HepG2 (cell line): ENCODE measurements around the gene TMEM143. TPM values are rescaled to one million over a fixed set of nuclear protein-coding genes. Genes with fewer than 3 reads are reported as not detected.

Experiments
- ATAC-seq: fragments of 200-7000 bp; cut with Tn5 transposase; 3 replicates; pipeline ENCODE4 v1.9.1; 2020; ENCODE audit warnings: mild to moderate bottlenecking, moderate library complexity
- BruUV-seq: library from RNA; stranded (reverse); fragments of 400-500 nt; replicated peaks from 2 replicates; lab custom pipeline; 2021; lab: Mats Ljungman, UMichigan
- CTCF ChIA-PET: fragments of 300-600 bp; formaldehyde crosslinking; extraction: SDS; loops from one replicate; lab custom pipeline; 2021; ENCODE audit warnings: low total read pairs, inconsistent platforms, low intra/inter-chr PET ratio; lab: Yijun Ruan, JAX
- POLR2A ChIA-PET: fragments of 350-600 bp; sonication (Branson Sonifier 250); formaldehyde crosslinking; loops from one replicate; lab custom pipeline; 2020; ENCODE audit warnings: antibody characterized with exemption, inconsistent platforms; lab: Yijun Ruan, JAX
- DNase-seq: peaks from one replicate; pipeline ENCODE4 v3.0.0-alpha.2; 2015; ENCODE audit warnings: low spot score
- FAIRE-seq: peaks from 3 replicates; lab custom pipeline; 2011; peaks lifted over from hg19 to GRCh38; lab: Jason Lieb, UNC
- H2AFZ ChIP-seq: one replicate; pipeline ENCODE4 v1.6.1; 2011; ENCODE audit warnings: low read length, inconsistent platforms
- H3K27ac ChIP-seq: fragments of 300-600 bp; 3 replicates; pipeline ENCODE4 v1.8.0; 2011; ENCODE audit warnings: mixed run types, mild to moderate bottlenecking, mixed read lengths, low read length, inconsistent platforms; ENCODE audit not compliant: insufficient read depth; ENCODE audit errors: extremely low read length
- H3K27me3 ChIP-seq, 2 experiments: fragments of 200-600 bp in 1 of 2; 2 replicates in 1 of 2; 3 replicates in 1 of 2; pipeline versions ENCODE4 v1.6.0 to v1.8.0; 2011; ENCODE audit warnings: low read length in 2 of 2, mild to moderate bottlenecking in 2 of 2, moderate library complexity in 2 of 2, inconsistent platforms in 1 of 2; ENCODE audit not compliant: insufficient read depth in 2 of 2, control insufficient read depth in 1 of 2
- H3K36me3 ChIP-seq, 2 experiments: fragments of 200-600 bp in 1 of 2; replicated peaks in 1 of 2; 2 replicates in 1 of 2; 3 replicates in 1 of 2; pipeline versions ENCODE4 v1.5.1 to v1.8.0; 2011; ENCODE audit warnings: low read length in 2 of 2, inconsistent platforms in 1 of 2; ENCODE audit not compliant: insufficient read depth in 2 of 2, control insufficient read depth in 1 of 2
- H3K4me1 ChIP-seq: 2 replicates; pipeline ENCODE4 v1.5.1; 2012; ENCODE audit warnings: low read length, inconsistent platforms; ENCODE audit not compliant: insufficient read depth
- H3K4me2 ChIP-seq: 2 replicates; pipeline ENCODE4 v1.6.0; 2011; ENCODE audit warnings: low read depth, low read length, inconsistent platforms
- H3K4me3 ChIP-seq, 3 experiments: fragments of 200-600 bp in 1 of 3; sonication (generic), shearing (Covaris generic) in 1 of 3; replicated peaks in 1 of 3; 2 replicates each; pipeline ENCODE4 v1.5.1; 2011 to 2016; ENCODE audit warnings: low read length in 3 of 3, inconsistent platforms in 2 of 3, low read depth in 2 of 3, mild to moderate bottlenecking in 2 of 3, control low read depth in 1 of 3, mixed read lengths in 1 of 3; ENCODE audit not compliant: insufficient read depth in 1 of 3
- H3K79me2 ChIP-seq: one replicate; pipeline ENCODE4 v1.6.1; 2011; ENCODE audit warnings: low read length, inconsistent platforms; ENCODE audit not compliant: insufficient read depth
- H3K9ac ChIP-seq: 2 replicates; pipeline ENCODE4 v1.6.0; 2011; ENCODE audit warnings: mild to moderate bottlenecking, low read depth, low read length, inconsistent platforms; ENCODE audit not compliant: insufficient read depth
- H3K9me3 ChIP-seq: 2 replicates; pipeline ENCODE4 v1.5.1; 2012; ENCODE audit warnings: mild to moderate bottlenecking, low read length
- H4K20me1 ChIP-seq: 2 replicates; pipeline ENCODE4 v1.6.0; 2011; ENCODE audit warnings: inconsistent platforms, mild to moderate bottlenecking, low read length, moderate library complexity; ENCODE audit not compliant: insufficient read depth
- BHLHE40 ChIP-seq: IDR thresholded peaks from 2 replicates; pipeline ENCODE4 v1.6.1; 2011; ENCODE audit warnings: low read length, improper control_type of control experiment
- BRD4 ChIP-seq: sonication (generic); formaldehyde crosslinking; IDR thresholded peaks from 2 replicates; pipeline ENCODE4 v1.4.0; 2020; ENCODE audit warnings: missing genetic modification reagents
- MED8 ChIP-seq: sonication (generic); formaldehyde crosslinking; IDR thresholded peaks from 2 replicates; pipeline ENCODE4 v1.8.1; 2023; ENCODE audit warnings: mild to moderate bottlenecking, missing genetic modification reagents; ENCODE audit not compliant: insufficient replicate concordance
- TSC22D2 ChIP-seq: sonication (generic); formaldehyde crosslinking; IDR thresholded peaks from 2 replicates; pipeline ENCODE4 v1.5.1; 2020; ENCODE audit warnings: missing genetic modification reagents, mild to moderate bottlenecking, borderline replicate concordance
- ZNF547 ChIP-seq: sonication (generic); formaldehyde crosslinking; IDR thresholded peaks from 2 replicates; pipeline ENCODE4 v1.5.1; 2020; ENCODE audit warnings: mild to moderate bottlenecking, missing genetic modification reagents
- WGBS: methylation state at CpG from one replicate; pipeline ENCODE4 v1.1.6; 2017; ENCODE audit warnings: low lambda C conversion rate; 5-methylcytosine and 5-hydroxymethylcytosine counted together
- in situ Hi-C: cut with HindIII; loops from 2 replicates; pipeline ENCODE4 v1.10.0; 2017; ENCODE audit warnings: low pct_unique_long_range_greater_than_20kb; ENCODE audit not compliant: extremely low pct_ligation_motif_present
- intact Hi-C: fragments of 100-400 bp; cut with micrococcal nuclease; formaldehyde crosslinking; loops from one replicate; pipeline ENCODE4 v1.10.0; 2022; ENCODE audit not compliant: unreplicated experiment
- polyA plus RNA-seq, 8 experiments: library from polyadenylated mRNA; depleted of rRNA in 3 of 8; stranded (reverse) in 7 of 8; unstranded in 1 of 8; fragments of >200 nt; fragmentation: Illumina TruSeq in 4 of 8; extraction: Trizol in 4 of 8; gene quantifications; 2 replicates each; pipeline versions ENCODE4 v1.2.1 to v1.2.3, GENCODE V29; 2011 to 2016; ENCODE audit warnings: low read depth in 4 of 8, missing spikeins in 1 of 8, mixed read lengths in 1 of 8; ENCODE audit not compliant: insufficient read depth in 1 of 8
- total RNA-seq, 5 experiments: library from RNA; depleted of rRNA; stranded (reverse); fragments of >200 nt; fragmentation: Illumina TruSeq; extraction: Trizol; gene quantifications; 2 replicates each; pipeline ENCODE4 v1.2.3, GENCODE V29; 2016; ENCODE audit warnings: low read depth in 1 of 5
- TF ChIP-seq, protein P1 (sequence below): sonication (generic); formaldehyde crosslinking; IDR thresholded peaks from 2 replicates; pipeline ENCODE4; 2020; ENCODE audit warnings: missing genetic modification reagents, mild to moderate bottlenecking, borderline replicate concordance

TMEM143 gene
- total and polyA plus RNA-seq, 2 of the 13 experiments (the other 11 are each of a cell fraction or from before 2014, with no cell fraction given) = 7.7 to 11.3 TPM

DNA sequence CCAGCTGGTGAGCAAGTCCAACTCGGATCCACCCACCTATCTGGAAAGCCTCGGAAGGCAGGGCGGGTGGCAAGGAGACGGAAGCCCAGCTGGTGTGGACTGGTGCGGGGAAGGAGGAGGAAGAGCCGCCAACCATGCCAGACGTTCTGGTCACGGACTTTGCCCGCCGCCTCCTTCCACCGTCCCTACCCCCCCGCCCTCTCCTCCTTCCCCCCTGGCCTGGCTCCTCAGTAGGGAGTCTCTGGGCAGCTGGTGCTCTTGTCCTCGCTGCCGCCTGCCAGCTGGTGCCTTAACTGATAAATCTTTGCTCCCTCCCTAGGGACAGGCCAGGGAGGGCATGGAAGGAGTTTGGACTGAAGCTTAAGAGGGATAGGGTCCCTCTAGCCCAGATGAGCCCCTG, 5.2 kb upstream of the TMEM143 start (continued):
- TF ChIP-seq, protein P1, sequence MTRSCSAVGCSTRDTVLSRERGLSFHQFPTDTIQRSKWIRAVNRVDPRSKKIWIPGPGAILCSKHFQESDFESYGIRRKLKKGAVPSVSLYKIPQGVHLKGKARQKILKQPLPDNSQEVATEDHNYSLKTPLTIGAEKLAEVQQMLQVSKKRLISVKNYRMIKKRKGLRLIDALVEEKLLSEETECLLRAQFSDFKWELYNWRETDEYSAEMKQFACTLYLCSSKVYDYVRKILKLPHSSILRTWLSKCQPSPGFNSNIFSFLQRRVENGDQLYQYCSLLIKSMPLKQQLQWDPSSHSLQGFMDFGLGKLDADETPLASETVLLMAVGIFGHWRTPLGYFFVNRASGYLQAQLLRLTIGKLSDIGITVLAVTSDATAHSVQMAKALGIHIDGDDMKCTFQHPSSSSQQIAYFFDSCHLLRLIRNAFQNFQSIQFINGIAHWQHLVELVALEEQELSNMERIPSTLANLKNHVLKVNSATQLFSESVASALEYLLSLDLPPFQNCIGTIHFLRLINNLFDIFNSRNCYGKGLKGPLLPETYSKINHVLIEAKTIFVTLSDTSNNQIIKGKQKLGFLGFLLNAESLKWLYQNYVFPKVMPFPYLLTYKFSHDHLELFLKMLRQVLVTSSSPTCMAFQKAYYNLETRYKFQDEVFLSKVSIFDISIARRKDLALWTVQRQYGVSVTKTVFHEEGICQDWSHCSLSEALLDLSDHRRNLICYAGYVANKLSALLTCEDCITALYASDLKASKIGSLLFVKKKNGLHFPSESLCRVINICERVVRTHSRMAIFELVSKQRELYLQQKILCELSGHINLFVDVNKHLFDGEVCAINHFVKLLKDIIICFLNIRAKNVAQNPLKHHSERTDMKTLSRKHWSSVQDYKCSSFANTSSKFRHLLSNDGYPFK (CRISPR knock-in tag) = no peak
- TF ChIP-seq, all 625 proteins: peak for 0

DNA sequence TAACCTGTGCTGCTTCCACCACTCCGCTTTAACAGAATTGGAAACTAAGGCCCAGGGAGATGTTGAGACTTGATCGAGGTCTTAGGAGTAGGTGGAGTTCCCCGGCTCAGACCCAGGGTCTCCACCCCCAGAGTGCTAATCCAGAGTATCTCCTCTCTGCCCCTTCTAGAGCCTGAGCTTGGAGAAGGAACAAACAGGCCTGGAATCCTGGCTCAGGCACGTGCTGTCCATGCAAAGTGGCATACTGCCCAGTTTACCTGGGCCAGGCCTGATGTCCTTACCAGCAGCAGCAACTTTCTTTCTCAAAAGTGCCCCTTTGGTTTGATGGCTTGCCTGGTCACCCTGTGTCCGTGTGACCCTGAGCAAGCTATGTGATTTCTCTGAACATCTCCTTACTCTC, 4.1 kb upstream of the TMEM143 start:
- no TSS peak for BruUV-seq
- peaks cover 55% of the 10 kb centered on the region for H3K4me1 ChIP-seq
- no peaks in the 10 kb centered on the region for H4K20me1 ChIP-seq
- ATAC-seq (no peak), FAIRE-seq (no peak), DNase-seq (no peak)
- no peaks in the 10 kb centered on the region for H3K27me3 ChIP-seq
- no peak overlapping the region for H3K4me3 ChIP-seq
- no peaks in the 10 kb centered on the region for H3K79me2 ChIP-seq
- H3K9ac ChIP-seq = no peak overlapping the region
- no peaks in the 10 kb centered on the region for H3K36me3 ChIP-seq
- no peak overlapping the region for H3K4me2 ChIP-seq
- POLR2A ChIA-PET = interaction anchor here (0.8 kb wide), 1 partner anchor 23 kb away, joined by 3 read pairs; no protein-coding TSS in a partner anchor
- no peak overlapping the region for H3K27ac ChIP-seq
- WGBS = 30% methylated on average over 4 of the region's 5 CpGs
- in situ Hi-C loops (no loop called here), intact Hi-C loops (no loop called here)
- peak; percentile 70 for TF ChIP-seq BHLHE40
- no peak for TF ChIP-seq MED8 (CRISPR knock-in tag)
- TF ChIP-seq BRD4 (CRISPR knock-in tag) = no peak
- TF ChIP-seq TSC22D2 (CRISPR knock-in tag) = no peak
- no peak for TF ChIP-seq ZNF547 (CRISPR knock-in tag)
- CTCF ChIA-PET = no interaction called here
- H2AFZ ChIP-seq = peak overlapping the region; percentile 54
- H3K9me3 ChIP-seq = no peaks in the 10 kb centered on the region
